ENCODE data around the gene FAM177A1.

DNA sequence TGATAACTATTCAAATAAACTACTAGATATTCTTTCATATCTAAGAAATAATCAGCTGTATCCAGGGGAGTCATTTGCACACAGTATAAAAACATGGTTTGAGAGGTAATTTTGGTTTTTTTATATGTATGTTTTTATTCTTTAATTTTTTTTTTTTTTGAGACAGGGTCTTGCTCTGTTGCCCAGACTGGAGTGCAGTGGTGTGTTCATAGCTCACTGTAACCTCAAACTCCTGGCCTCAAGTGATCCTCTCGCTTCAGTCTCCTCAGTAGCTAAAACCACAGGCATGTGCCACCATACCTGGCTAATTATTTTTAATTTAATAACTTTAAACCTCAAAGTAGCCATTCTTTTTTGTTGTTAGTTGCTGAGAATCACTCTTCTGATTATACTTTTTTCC, 78.1 kb downstream of the FAM177A1 start:
- TF ChIP-seq, protein P1, sequence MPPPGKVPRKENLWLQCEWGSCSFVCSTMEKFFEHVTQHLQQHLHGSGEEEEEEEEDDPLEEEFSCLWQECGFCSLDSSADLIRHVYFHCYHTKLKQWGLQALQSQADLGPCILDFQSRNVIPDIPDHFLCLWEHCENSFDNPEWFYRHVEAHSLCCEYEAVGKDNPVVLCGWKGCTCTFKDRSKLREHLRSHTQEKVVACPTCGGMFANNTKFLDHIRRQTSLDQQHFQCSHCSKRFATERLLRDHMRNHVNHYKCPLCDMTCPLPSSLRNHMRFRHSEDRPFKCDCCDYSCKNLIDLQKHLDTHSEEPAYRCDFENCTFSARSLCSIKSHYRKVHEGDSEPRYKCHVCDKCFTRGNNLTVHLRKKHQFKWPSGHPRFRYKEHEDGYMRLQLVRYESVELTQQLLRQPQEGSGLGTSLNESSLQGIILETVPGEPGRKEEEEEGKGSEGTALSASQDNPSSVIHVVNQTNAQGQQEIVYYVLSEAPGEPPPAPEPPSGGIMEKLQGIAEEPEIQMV (CRISPR knock-in tag; IDR thresholded peaks at IDR 0.05; ENCODE audit: low read depth) = no peak
- TF ChIP-seq USF2 (IDR thresholded peaks at IDR 0.05; ENCODE audit: low read depth, low read length) = no peak
- no peak for TF ChIP-seq USF2 (CRISPR knock-in tag; IDR thresholded peaks at IDR 0.05; ENCODE audit: borderline replicate concordance)
- TF ChIP-seq, protein P2, sequence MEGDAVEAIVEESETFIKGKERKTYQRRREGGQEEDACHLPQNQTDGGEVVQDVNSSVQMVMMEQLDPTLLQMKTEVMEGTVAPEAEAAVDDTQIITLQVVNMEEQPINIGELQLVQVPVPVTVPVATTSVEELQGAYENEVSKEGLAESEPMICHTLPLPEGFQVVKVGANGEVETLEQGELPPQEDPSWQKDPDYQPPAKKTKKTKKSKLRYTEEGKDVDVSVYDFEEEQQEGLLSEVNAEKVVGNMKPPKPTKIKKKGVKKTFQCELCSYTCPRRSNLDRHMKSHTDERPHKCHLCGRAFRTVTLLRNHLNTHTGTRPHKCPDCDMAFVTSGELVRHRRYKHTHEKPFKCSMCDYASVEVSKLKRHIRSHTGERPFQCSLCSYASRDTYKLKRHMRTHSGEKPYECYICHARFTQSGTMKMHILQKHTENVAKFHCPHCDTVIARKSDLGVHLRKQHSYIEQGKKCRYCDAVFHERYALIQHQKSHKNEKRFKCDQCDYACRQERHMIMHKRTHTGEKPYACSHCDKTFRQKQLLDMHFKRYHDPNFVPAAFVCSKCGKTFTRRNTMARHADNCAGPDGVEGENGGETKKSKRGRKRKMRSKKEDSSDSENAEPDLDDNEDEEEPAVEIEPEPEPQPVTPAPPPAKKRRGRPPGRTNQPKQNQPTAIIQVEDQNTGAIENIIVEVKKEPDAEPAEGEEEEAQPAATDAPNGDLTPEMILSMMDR (CRISPR knock-in tag; IDR thresholded peaks at IDR 0.05) = no peak
